ENCODE results near the gene TBC1D2B.

The TBC1D2B gene

DNA sequence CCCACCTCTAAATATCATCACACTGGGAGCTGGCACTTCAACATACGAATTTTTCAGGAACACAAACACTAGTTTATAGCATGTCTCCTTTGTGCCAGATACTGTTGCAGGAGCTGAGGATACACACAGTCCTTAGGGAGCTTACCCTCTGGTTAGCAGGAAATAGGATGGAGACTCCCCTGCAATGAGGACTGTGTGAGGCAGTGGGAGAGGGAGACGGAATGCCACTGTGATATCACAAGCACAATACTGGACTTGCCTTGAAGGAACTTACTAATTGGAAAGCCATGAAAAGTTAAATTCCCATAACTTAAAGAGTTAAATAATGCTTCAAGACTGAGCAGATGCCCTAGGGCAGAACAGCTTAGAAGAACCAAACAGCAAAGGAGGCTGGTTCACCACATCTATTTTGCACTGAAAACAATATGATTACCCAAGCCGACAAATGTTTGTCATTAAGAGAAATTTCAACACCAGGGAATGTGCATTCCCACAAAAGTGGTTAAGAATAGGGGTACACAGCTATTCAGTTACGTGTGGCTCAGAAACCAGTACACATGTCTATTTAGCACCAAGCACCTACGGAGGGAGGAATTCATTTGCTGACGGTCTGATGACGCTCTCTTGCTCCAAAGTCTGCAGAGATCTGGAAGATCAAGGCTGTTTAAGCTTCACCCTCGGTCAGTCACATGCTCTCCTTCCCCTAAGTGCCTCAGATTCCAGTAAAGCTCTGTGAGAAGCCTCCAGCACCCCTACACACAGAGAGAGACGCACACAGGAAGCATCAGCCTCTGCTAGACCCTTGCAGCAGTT is 5.2 kb downstream of the TBC1D2B start:
- DNase-seq (ENCODE audit: low spot score), result peak; percentile 66

DNA sequence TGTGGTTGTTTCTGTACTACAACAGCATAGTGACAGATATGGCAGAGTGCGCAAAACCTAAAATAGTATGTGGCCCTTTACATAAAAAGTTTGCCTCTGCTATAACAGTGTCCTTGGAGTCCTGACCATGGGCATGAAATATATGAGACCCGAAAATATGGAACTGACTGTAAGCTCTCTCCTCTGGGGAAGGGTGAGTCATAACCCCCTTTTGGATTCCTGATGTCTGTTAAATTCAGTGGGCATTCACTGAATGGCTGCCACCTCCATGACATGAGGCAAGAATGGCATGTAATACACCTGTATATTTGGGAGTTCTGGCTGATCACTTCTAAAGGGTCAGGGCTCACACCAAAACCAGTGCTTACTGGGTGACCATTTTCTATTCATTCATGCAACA is 6.1 kb downstream of the TBC1D2B start:
- DNase-seq (ENCODE audit: low spot score), result no peak

DNA sequence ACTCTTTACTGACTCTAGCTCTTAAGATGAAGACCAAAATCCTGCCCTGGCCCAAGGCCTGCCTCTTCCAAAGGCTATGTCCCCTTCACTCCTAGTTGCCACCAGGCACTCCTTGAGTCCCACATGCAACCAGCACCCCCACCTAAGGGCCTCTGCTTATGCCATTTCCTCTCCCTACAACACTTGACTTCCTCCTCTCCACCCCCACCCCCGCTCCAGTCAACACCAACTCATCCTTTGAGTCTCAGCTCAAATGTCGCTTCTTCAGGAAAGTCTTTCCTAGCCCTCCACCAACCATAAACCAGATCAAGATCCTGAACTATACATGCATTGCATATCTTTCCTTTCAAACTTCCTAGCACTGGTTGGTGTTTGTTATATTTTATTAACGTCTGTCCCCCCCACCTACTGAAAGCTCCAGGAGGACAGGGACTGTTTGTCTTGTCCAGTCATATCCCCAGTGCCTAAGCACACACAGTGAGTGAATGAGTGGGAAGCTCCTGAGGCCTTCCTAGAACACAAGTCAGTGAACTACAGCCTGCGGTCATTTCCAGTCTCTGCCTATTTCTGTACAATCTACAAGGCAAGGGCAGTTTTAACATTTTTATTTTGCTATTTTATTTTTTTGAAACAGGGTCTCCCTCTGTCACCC is 7.3 kb downstream of the TBC1D2B start:
- DNase-seq (ENCODE audit: low spot score), result no peak

GRCh38 chr15:78069462-78070029 is 8.0 kb downstream of the TBC1D2B start:
- no peak for DNase-seq (ENCODE audit: low spot score)

DNA sequence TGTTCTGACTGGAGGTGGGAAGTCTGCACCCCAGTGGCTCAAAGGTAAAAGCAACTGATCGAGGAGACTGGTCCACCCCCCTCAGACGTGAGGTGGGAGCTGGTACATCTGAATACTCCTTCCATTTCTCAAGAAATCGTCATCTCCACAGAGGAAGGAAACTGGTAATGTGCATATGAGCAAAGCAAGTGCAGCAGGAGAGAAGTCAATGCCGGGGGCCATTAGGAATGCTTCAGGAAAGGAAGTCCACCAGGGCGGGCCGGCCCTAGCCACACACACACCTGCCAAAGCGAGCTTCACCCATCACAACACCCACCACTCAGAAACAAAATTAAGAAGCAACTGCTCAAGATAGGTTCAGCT is 8.5 kb downstream of the TBC1D2B start:
- DNase-seq (ENCODE audit: low spot score), result no peak

DNA sequence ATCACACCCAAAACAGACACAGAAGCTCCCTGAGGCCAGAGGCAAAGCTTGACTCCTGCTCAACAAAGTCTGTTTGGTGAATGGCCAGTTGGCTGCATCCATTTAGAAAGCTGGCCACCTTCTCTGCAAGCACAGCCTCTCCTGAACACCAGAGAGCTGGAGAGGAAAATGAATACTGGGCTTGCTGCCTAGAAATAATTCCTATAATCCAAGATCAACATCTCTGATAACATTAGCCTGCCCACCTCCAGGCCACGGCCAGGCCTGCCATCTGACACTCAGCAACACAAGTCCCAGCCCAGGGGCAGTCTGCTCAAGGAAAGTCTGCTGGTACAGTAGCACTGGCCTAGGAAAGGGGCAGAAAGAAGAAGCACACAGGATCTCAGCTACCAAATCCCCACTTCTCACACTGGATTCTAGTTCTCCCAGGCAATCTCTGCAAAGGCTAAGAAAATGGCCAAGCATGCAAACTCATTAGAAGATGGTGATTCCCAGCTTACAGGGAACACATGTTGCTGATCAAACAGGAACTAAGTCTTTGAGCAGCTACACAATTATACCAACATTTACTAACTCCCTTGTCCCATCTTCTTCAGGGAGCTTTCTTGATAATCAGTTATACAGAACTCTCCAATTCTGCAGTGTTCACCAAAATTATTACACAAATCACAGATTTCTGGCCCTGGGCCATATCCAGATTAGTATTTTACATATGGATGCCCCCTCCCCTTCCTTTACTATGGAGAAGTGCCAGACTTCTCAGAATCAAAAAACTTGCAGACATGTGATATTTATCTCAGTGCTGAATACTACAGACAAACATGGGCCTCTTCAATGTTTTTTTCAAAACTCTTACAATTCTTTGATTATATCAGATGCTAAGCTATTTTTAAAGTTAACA is 9.9 kb downstream of the TBC1D2B start:
- no peak for DNase-seq (ENCODE audit: low spot score)

GRCh38 chr15:78065973-78066946 is 11.3 kb downstream of the TBC1D2B start:
- no peak for DNase-seq (ENCODE audit: low spot score)

DNA sequence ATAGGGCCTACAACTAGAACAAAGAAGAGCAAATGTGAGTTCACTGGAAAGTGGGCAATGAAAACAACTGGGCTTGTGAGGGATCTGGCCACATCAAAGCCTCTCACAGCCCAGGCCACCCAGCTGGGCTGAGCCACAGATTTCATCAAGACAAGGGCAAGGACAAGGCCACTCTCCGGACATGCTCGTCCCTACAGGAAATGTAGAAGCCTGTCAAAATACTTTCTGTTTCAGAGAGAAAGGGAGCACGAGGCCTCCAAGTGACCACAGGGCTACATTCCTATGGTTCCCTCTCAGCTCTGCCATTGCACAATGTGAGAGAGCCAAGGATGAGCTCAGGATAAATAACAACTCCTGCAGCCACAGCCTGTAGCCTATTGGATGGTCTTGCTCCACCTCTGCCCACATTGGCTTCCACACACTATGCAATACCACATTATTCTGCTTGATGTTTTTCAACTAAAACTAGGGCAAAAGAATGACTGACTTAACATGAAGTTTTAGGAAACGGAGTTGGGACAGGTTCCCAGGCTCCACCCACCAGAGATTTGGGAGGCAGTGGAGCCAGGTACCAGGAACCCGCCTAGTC is 12.1 kb downstream of the TBC1D2B start:
- DNase-seq (ENCODE audit: low spot score), result peak; percentile 61

DNA sequence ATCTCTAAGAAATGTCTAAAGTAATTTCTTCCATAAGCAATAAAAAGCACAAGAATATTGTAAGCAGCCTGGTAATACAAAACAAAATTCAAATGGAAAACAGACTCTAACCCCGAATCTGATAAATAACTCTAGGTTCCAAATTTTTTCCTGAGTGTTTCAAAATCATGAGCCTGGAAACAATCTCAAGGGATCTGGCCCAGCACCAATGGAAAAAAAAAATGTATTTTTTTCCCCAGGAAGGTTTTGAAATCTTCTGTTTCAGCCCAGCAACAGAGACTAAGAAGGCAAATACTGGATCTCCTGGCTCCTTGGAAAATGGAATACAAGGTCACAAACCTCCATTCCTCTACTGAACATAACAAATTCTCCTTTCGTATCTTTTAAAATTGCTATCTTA is 13.0 kb downstream of the TBC1D2B start:
- DNase-seq (ENCODE audit: low spot score), result no peak

DNA sequence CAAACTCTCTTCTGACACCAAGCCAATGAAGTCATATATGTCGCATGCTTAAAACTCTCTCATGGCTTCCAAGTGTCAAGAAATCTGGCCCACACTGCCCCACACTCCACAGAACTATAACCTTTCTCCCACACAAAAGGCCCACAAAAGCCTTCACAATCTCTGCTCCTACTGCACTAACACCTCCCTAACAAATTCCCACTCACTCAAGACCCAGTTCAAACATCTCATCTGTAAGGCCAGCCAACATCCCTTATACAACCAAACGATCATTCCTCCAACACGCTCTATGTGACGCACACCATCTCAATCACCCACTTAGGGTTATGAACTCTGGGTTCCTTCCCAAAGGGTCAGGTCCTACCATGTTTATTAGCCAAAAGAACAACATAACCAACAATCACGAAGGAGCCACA is 13.5 kb downstream of the TBC1D2B start:
- no peak for DNase-seq (ENCODE audit: low spot score)

- no peak for DNase-seq (ENCODE audit: low spot score)
These were observed 14.3 kb downstream of the TBC1D2B start for GRCh38 chr15:78063217-78063616.

GRCh38 chr15:78061963-78062427 is 15.5 kb downstream of the TBC1D2B start:
- DNase-seq (ENCODE audit: low spot score), result no peak

GRCh38 chr15:78060232-78060631 is 17.3 kb downstream of the TBC1D2B start:
- no peak for DNase-seq (ENCODE audit: low spot score)

GRCh38 chr15:78059110-78059839 is 18.2 kb downstream of the TBC1D2B start:
- DNase-seq (ENCODE audit: low spot score), result no peak

GRCh38 chr15:78058401-78058935 is 19.0 kb downstream of the TBC1D2B start:
- no peak for DNase-seq (ENCODE audit: low spot score)

- DNase-seq (ENCODE audit: low spot score), result no peak
These were observed 19.7 kb downstream of the TBC1D2B start for GRCh38 chr15:78057803-78058202.

DNA sequence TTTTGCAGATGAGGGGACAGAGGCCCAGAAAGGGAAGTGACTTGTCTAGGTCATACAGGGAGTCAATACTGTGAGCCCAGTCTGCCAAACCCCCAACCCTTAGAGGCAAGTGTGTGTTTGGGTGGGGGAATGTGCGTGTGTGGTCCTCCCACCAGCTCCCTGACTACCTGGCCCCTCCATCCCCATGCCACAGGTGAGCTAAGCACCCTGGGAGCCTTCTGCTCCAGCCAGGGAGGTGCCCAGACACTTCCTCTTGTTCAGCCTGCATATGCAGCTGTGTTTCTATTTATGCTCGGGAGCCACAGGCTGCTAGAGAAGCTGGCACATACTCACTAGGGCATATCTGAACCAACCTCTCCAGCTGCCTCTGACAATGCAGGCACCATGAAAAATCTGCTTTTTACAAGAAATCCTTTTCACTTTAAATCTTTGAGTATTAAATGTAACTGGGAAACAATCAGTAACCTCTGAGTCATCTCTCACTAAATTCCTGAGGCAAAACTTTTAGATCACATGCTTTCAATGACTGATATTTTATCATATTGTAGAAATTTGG is 20.7 kb downstream of the TBC1D2B start:
- DNase-seq (ENCODE audit: low spot score), result peak; percentile 46

- peak; percentile 43 for DNase-seq (ENCODE audit: low spot score)
These were observed 21.4 kb downstream of the TBC1D2B start for GRCh38 chr15:78055919-78056713.
